AG04450 (cell line): ENCODE data around the gene LCMT1. TPM values are rescaled to one million over a fixed set of nuclear protein-coding genes. Genes with fewer than 3 reads are reported as not detected.
A peak's percentile ranks its signal among the peaks of the same experiment; 100 is the strongest.

Source experiments
- CTCF ChIA-PET: fragments of 300-600, 350-600 bp; formaldehyde crosslinking; extraction: SDS; loops from one replicate; lab custom pipeline; 2022; ENCODE audit warnings: antibody characterized with exemption, inconsistent platforms; lab: Charles Lee
- POLR2A ChIA-PET: fragments of 350-600 bp; formaldehyde crosslinking; extraction: SDS; loops from one replicate; lab custom pipeline; 2021; ENCODE audit warnings: antibody characterized with exemption, inconsistent platforms; lab: Yijun Ruan, JAX
- DNase-seq: peaks from one replicate; pipeline ENCODE4 v3.0.0-alpha.2; 2011; ENCODE audit warnings: low read depth, low spot score
- H3K27ac ChIP-seq: one replicate; pipeline ENCODE4 v1.5.1; 2012; ENCODE audit warnings: low read depth, low read length, control low read depth
- H3K27me3 ChIP-seq: one replicate; pipeline ENCODE4 v1.6.0; 2012; ENCODE audit warnings: low read length; ENCODE audit not compliant: control insufficient read depth, insufficient read depth
- H3K4me3 ChIP-seq: 2 replicates; pipeline ENCODE4 v1.5.1; 2011; ENCODE audit warnings: mild to moderate bottlenecking, low read depth, low read length, control low read depth
- H3K9me3 ChIP-seq: 2 replicates; pipeline ENCODE4 v1.5.1; 2012; ENCODE audit warnings: low read length; ENCODE audit not compliant: control insufficient read depth, insufficient read depth
- CTCF ChIP-seq: IDR thresholded peaks from 2 replicates; pipeline ENCODE4 v1.5.1; 2011; ENCODE audit warnings: low read depth, low read length, control low read depth, inconsistent platforms
- polyA plus RNA-seq: library from polyadenylated mRNA; depleted of rRNA; stranded (reverse); fragments of >200 nt; gene quantifications from 2 replicates; pipeline ENCODE4 v1.2.3, GENCODE V29; 2011

The LCMT1 gene
- polyA plus RNA-seq, 1 experiment: 46.9 TPM

GRCh38 chr16:25108054-25108453 lies 3.5 kb upstream of the LCMT1 start:
- ChIA-PET POLR2A (no interaction called here), CTCF (interaction anchor here (0.6 to 2.8 kb wide), 5 partner anchors 11 to 570 kb away, joined by 3 to 9 read pairs (median 5); no protein-coding TSS in a partner anchor)
- no peaks in the 10 kb centered on the region for H3K27me3 ChIP-seq
- H3K9me3 ChIP-seq: peaks cover 3% of the 10 kb centered on the region; the same call in 1 of the 2 replicates
- TF ChIP-seq CTCF: 0 out of 2 replicates have a peak, but pooled peaks have one; percentile 1
- H3K4me3 ChIP-seq: no peak overlapping the region
- DNase-seq: no peak
- no peak overlapping the region for H3K27ac ChIP-seq

GRCh38 chr16:25109643-25110042 lies 1.9 kb upstream of the LCMT1 start:
- ChIA-PET CTCF (interaction anchor here (0.9 to 2.8 kb wide), 6 partner anchors 12 to 116 kb away, joined by 3 to 9 read pairs (median 4); no protein-coding TSS in a partner anchor), POLR2A (interaction anchor here (0.5 to 2.2 kb wide), 7 partner anchors 11 to 121 kb away, joined by 3 to 11 read pairs (median 6); no protein-coding TSS in a partner anchor)
- peak; percentile 91 for DNase-seq
- peaks cover 3% of the 10 kb centered on the region; the same call in 1 of the 2 replicates for H3K9me3 ChIP-seq
- H3K27me3 ChIP-seq: no peaks in the 10 kb centered on the region
- no peak overlapping the region for H3K4me3 ChIP-seq
- H3K27ac ChIP-seq: peak overlapping the region; percentile 62
- TF ChIP-seq CTCF: no peak

GRCh38 chr16:25110387-25110947 lies 1.1 kb upstream of the LCMT1 start:
- TF ChIP-seq CTCF: no peak
- ChIA-PET POLR2A (interaction anchor here (0.5 to 2.2 kb wide), 5 partner anchors 11 to 62 kb away, joined by 3 to 11 read pairs (median 7); no protein-coding TSS in a partner anchor), CTCF (interaction anchor here (1.0 to 2.8 kb wide), 4 partner anchors 16 to 115 kb away, joined by 3 to 9 read pairs (median 4); no protein-coding TSS in a partner anchor)
- Histone ChIP-seq H3K27me3 (no peaks in the 10 kb centered on the region), H3K27ac (peak overlapping the region; percentile 73), H3K9me3 (peaks cover 3% of the 10 kb centered on the region; the same call in 1 of the 2 replicates), H3K4me3 (peak overlapping the region; percentile 78)
- no peak for DNase-seq

GRCh38 chr16:25114121-25114520 lies 2.6 kb downstream of the LCMT1 start:
- TF ChIP-seq CTCF: no peak
- H3K9me3 ChIP-seq: peaks cover 3% of the 10 kb centered on the region; the same call in 1 of the 2 replicates
- POLR2A ChIA-PET: no interaction called here
- CTCF ChIA-PET: interaction anchor here (3.2 kb wide), 1 partner anchor 111 kb away, joined by 21 read pairs; no protein-coding TSS in a partner anchor
- no peak overlapping the region for H3K27ac ChIP-seq
- no peak for DNase-seq
- no peak overlapping the region for H3K4me3 ChIP-seq
- H3K27me3 ChIP-seq: no peaks in the 10 kb centered on the region

- CTCF ChIA-PET: interaction anchor here (1.7 kb wide), 1 partner anchor 17 kb away, joined by 3 read pairs; no protein-coding TSS in a partner anchor
- no peaks in the 10 kb centered on the region for H3K9me3 ChIP-seq
- H3K27ac ChIP-seq: no peak overlapping the region
- no peaks in the 10 kb centered on the region for H3K27me3 ChIP-seq
- DNase-seq: no peak
- POLR2A ChIA-PET: no interaction called here
- no peak for TF ChIP-seq CTCF
- H3K4me3 ChIP-seq: no peak overlapping the region
These were observed 7.5 kb downstream of the LCMT1 start for GRCh38 chr16:25118851-25119578.
